ENCODE data around the gene MRPL22. TPM values are rescaled to one million over a fixed set of nuclear protein-coding genes. Genes with fewer than 3 reads are reported as not detected.

MRPL22 gene
- total RNA-seq, 1 donor from 2014 or later: 49.1 TPM

GRCh38 chr5:154944716-154945115 is 3.8 kb downstream of the MRPL22 start:
- TF ChIP-seq CTCF (IDR thresholded peaks at IDR 0.05): no peak
- no peak for TF ChIP-seq EZH2phosphoT487 (IDR thresholded peaks at IDR 0.05)
- TF ChIP-seq EZH2 (IDR thresholded peaks at IDR 0.05): no peak
- H3K9me3 ChIP-seq (ENCODE audit: low read depth): no peaks in the 10 kb centered on the region
- no peaks in the 10 kb centered on the region for H3F3A ChIP-seq (ENCODE audit: low read depth)

GRCh38 chr5:154945695-154946301 is 4.9 kb downstream of the MRPL22 start:
- Mint-ChIP-seq H3K4me3 (no peak overlapping the region), H3K36me3 (peaks cover 2% of the 10 kb centered on the region), H3K9me3 (no peaks in the 10 kb centered on the region), H3K27me3 (ENCODE audit: insufficient read depth, low read depth) (no peaks in the 10 kb centered on the region), H3K4me1 (peaks cover 9% of the 10 kb centered on the region), H3K27ac (no peak overlapping the region)
- Histone ChIP-seq H3K27me3 (no peaks in the 10 kb centered on the region), H3K36me3 (no peaks in the 10 kb centered on the region), H4K20me1 (ENCODE audit: low read depth) (peaks cover 35% of the 10 kb centered on the region), H3K4me3 (no peak overlapping the region), H2AFZ (replicated peaks) (no peak overlapping the region), H3K9ac (no peak overlapping the region), H3K4me1 (peaks cover 10% of the 10 kb centered on the region), H3K4me2 (no peak overlapping the region), H3F3A (ENCODE audit: low read depth) (no peaks in the 10 kb centered on the region), H3K79me2 (ENCODE audit: low read depth) (peaks cover 82% of the 10 kb centered on the region), H3K9me3 (ENCODE audit: low read depth) (no peaks in the 10 kb centered on the region), H3K27ac (no peak overlapping the region)
- DNase-seq (ENCODE audit: low spot score): peak; percentile 20
- TF ChIP-seq CTCF (IDR thresholded peaks at IDR 0.05): peak; percentile 71
- no peak for TF ChIP-seq EZH2phosphoT487 (IDR thresholded peaks at IDR 0.05)
- TF ChIP-seq EZH2 (IDR thresholded peaks at IDR 0.05): no peak

More at GRCh38 chr5:154944716-154945115, 3.8 kb downstream of the MRPL22 start:
- Histone ChIP-seq H3K4me1 (peaks cover 10% of the 10 kb centered on the region), H3K27ac (no peak overlapping the region), H2AFZ (replicated peaks) (no peak overlapping the region), H3K79me2 (ENCODE audit: low read depth) (peaks cover 78% of the 10 kb centered on the region), H3K4me2 (no peak overlapping the region), H3K9ac (no peak overlapping the region), H4K20me1 (ENCODE audit: low read depth) (peaks cover 28% of the 10 kb centered on the region), H3K36me3 (no peaks in the 10 kb centered on the region), H3K4me3 (no peak overlapping the region), H3K27me3 (no peaks in the 10 kb centered on the region)
- Mint-ChIP-seq H3K4me1 (peaks cover 10% of the 10 kb centered on the region), H3K36me3 (peaks cover 2% of the 10 kb centered on the region), H3K27ac (no peak overlapping the region), H3K9me3 (no peaks in the 10 kb centered on the region), H3K4me3 (no peak overlapping the region), H3K27me3 (ENCODE audit: insufficient read depth, low read depth) (no peaks in the 10 kb centered on the region)
- no peak for DNase-seq (ENCODE audit: low spot score)

- H2AFZ ChIP-seq (replicated peaks): no peak overlapping the region
- H3K27me3 ChIP-seq: no peaks in the 10 kb centered on the region
- no peak for DNase-seq (ENCODE audit: low spot score)
- H3K36me3 Mint-ChIP-seq: peaks cover 2% of the 10 kb centered on the region
- H3K27ac Mint-ChIP-seq: no peak overlapping the region
- peaks cover 35% of the 10 kb centered on the region for H4K20me1 ChIP-seq (ENCODE audit: low read depth)
- no peaks in the 10 kb centered on the region for H3K9me3 ChIP-seq (ENCODE audit: low read depth)
- H3K79me2 ChIP-seq (ENCODE audit: low read depth): peaks cover 83% of the 10 kb centered on the region
- H3K4me2 ChIP-seq: no peak overlapping the region
- no peak overlapping the region for H3K9ac ChIP-seq
- no peaks in the 10 kb centered on the region for H3F3A ChIP-seq (ENCODE audit: low read depth)
- H3K36me3 ChIP-seq: no peaks in the 10 kb centered on the region
- H3K4me1 Mint-ChIP-seq: no peaks in the 10 kb centered on the region
- H3K27ac ChIP-seq: no peak overlapping the region
- no peaks in the 10 kb centered on the region for H3K9me3 Mint-ChIP-seq
- no peak overlapping the region for H3K4me3 ChIP-seq
- H3K4me3 Mint-ChIP-seq: no peak overlapping the region
- H3K4me1 ChIP-seq: no peaks in the 10 kb centered on the region
- TF ChIP-seq EZH2phosphoT487 (IDR thresholded peaks at IDR 0.05) (no peak), CTCF (IDR thresholded peaks at IDR 0.05) (no peak), EZH2 (IDR thresholded peaks at IDR 0.05) (no peak)
- no peaks in the 10 kb centered on the region for H3K27me3 Mint-ChIP-seq (ENCODE audit: insufficient read depth, low read depth)
Observed at GRCh38 chr5:154947778-154948177, 6.9 kb downstream of the MRPL22 start.

Measured in neural progenitor cell (in vitro differentiated cells).